Fibroblast of lung (primary cell): ENCODE results near the gene DAAM1.

Source experiments
- CTCF ChIP-seq, 2 donors: IDR thresholded peaks in 1 of 2; conservative IDR thresholded peaks in 1 of 2; 1 replicate in 1 of 2; 2 replicates in 1 of 2; pipeline ENCODE4 v1.5.1; 2011 to 2012; ENCODE audit warnings: low read length in 2 of 2, control low read depth in 1 of 2, inconsistent platforms in 1 of 2, low read depth in 1 of 2, mild to moderate bottlenecking in 1 of 2
- EZH2 ChIP-seq: IDR thresholded peaks from 2 replicates; pipeline ENCODE4 v1.5.1; 2012; ENCODE audit warnings: low read length, control low read depth, mild to moderate bottlenecking; ENCODE audit errors: missing control alignments

- TF ChIP-seq CTCF (conservative IDR thresholded peaks at IDR 0.05 in 1 of 2, IDR thresholded peaks at IDR 0.05 in 1 of 2; ENCODE audit: low read depth in 1 of 2, low read length in 2 of 2) (no peak), EZH2 (no peak)
Observed at GRCh38 chr14:59275668-59276067, 87.2 kb downstream of the DAAM1 start.
